Measurements from ENCODE around the gene CD300LD.

Gene CD300LD

GRCh38 chr17:74530831-74531150, 61.3 kb downstream of the CD300LD start:
- no peak for DNase-seq (ENCODE audit: low read depth)
- no peak overlapping the region for H3K4me3 ChIP-seq (ENCODE audit: low read depth, low read length)
- no peak for TF ChIP-seq CTCF (IDR thresholded peaks at IDR 0.05; ENCODE audit: low read depth, low read length, missing control alignments)
